Central memory CD8-positive, alpha-beta T cell (primary cell): Measurements from ENCODE around the gene KCNAB1.
"Not testable (repeated sequence)": the region's sequence is repeated elsewhere in the genome, so short reads cannot be mapped to it uniquely, and the experiment has no call there.

ENCODE experiments used
- ATAC-seq: fragments of 150-1000 bp; cut with Tn5 transposase; replicated peaks from 2 replicates; pipeline ENCODE4 v1.10.0; 2022; ENCODE audit warnings: mild to moderate bottlenecking, moderate FRiP score, moderate number of reproducible peaks; ENCODE audit not compliant: poor library complexity, severe bottlenecking; ENCODE audit errors: extremely low read depth
- DNase-seq, 2 donors: peaks; one replicate each; pipeline ENCODE4 v3.0.0; 2021; ENCODE audit warnings: low spot score in 2 of 2
- H3K27ac Mint-ChIP-seq: one replicate; pipeline ENCODE4 v1.8.0; 2022; ENCODE audit warnings: low read depth, mild to moderate bottlenecking, moderate library complexity, mixed read lengths
- H3K27me3 Mint-ChIP-seq: one replicate; pipeline ENCODE4 v1.8.0; 2022; ENCODE audit warnings: mixed read lengths
- H3K36me3 Mint-ChIP-seq: one replicate; pipeline ENCODE4 v1.8.0; 2022; ENCODE audit warnings: mild to moderate bottlenecking, moderate library complexity, mixed read lengths; ENCODE audit not compliant: insufficient read depth
- H3K4me1 Mint-ChIP-seq: one replicate; pipeline ENCODE4 v1.8.0; 2022; ENCODE audit warnings: mixed read lengths
- H3K4me3 Mint-ChIP-seq: one replicate; pipeline ENCODE4 v1.8.0; 2022; ENCODE audit warnings: mild to moderate bottlenecking, moderate library complexity, mixed read lengths
- H3K9me3 Mint-ChIP-seq: one replicate; pipeline ENCODE4 v1.8.0; 2022; ENCODE audit warnings: mixed read lengths

The KCNAB1 gene

DNA sequence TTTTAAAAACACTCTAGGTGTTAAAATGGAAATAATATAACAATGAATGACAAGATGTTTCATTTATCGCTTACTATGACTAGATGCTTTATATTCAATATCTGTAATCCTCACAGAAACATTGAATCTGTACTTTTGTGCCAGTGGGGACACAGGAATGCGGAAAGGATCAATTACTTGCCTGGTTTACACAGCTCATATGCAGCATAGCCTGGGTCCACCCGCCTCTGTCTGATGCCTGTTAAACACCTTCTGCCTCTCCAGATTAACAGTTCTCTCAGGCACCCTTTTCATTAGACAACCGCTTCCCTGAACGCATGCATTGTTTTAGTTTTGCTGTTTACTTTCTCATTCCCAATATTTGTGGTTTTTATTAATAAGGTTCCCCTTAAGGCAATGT is 12.9 kb upstream of the KCNAB1 start:
- Mint-ChIP-seq H3K9me3 (no peaks in the 10 kb centered on the region), H3K27me3 (peaks cover 54% of the 10 kb centered on the region), H3K27ac (no peak overlapping the region), H3K4me3 (no peak overlapping the region), H3K4me1 (no peaks in the 10 kb centered on the region), H3K36me3 (no peaks in the 10 kb centered on the region)
- DNase-seq: no peak
- ATAC-seq: no peak

GRCh38 chr3:156108616-156109015 is 11.8 kb upstream of the KCNAB1 start:
- Mint-ChIP-seq H3K36me3 (no peaks in the 10 kb centered on the region), H3K27ac (no peak overlapping the region), H3K9me3 (no peaks in the 10 kb centered on the region), H3K27me3 (peaks cover 58% of the 10 kb centered on the region), H3K4me3 (no peak overlapping the region), H3K4me1 (no peaks in the 10 kb centered on the region)
- DNase-seq (no peak), ATAC-seq (no peak)

GRCh38 chr3:156109989-156110388 is 10.4 kb upstream of the KCNAB1 start:
- DNase-seq (no peak), ATAC-seq (no peak)
- H3K27ac Mint-ChIP-seq: no peak overlapping the region
- H3K27me3 Mint-ChIP-seq: peaks cover 65% of the 10 kb centered on the region
- H3K4me3 Mint-ChIP-seq: no peak overlapping the region
- H3K36me3 Mint-ChIP-seq: no peaks in the 10 kb centered on the region
- no peaks in the 10 kb centered on the region for H3K4me1 Mint-ChIP-seq
- H3K9me3 Mint-ChIP-seq: no peaks in the 10 kb centered on the region

DNA sequence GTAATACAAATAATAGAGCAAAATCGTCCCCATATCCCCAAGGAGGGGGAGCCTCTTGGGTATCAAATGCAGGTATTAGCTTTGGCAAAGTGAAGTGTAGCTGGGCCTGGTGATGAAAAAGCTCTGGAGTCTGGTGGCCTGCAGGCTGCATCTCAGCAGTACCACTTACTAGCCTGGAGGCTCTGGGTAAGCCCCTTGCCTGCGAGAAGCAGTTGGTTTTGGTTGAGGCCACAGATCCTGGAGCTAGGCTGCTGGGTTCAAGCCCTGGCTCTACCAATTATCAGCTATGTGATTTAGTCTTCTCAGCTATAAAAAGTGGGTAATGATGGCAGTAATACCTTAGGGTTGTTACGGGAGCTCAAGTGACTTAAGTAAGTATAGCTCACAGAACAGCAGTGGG is 6.1 kb downstream of the KCNAB1 start:
- Mint-ChIP-seq H3K4me3 (no peak overlapping the region), H3K27ac (no peak overlapping the region), H3K9me3 (no peaks in the 10 kb centered on the region), H3K36me3 (no peaks in the 10 kb centered on the region), H3K27me3 (peaks cover 32% of the 10 kb centered on the region), H3K4me1 (no peaks in the 10 kb centered on the region)
- ATAC-seq: no peak
- DNase-seq: no peak

GRCh38 chr3:156131241-156131640 is 10.9 kb downstream of the KCNAB1 start:
- Mint-ChIP-seq H3K4me1 (no peaks in the 10 kb centered on the region), H3K27me3 (peaks cover 48% of the 10 kb centered on the region), H3K36me3 (no peaks in the 10 kb centered on the region), H3K9me3 (no peaks in the 10 kb centered on the region), H3K4me3 (no peak overlapping the region), H3K27ac (no peak overlapping the region)
- DNase-seq (no peak), ATAC-seq (no peak)

DNA sequence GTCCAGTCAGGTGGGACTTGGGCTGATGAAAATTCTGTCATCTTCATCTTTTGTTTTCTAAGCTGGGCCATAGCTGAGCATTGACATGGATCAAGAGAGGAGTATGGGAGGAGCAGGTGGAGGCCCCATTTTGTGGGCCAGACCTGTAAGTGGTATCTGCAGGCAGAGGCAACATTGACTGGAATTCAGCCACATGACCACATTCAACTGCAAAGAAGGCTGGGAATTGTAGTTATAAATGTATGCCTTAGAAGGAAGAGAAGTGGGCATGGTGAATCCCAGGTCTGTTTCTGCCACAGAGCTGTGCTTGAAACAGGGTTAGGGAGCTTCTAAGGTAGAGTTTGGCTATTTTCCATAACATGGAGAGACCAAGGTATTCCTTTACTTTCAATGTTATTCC is 11.4 kb downstream of the KCNAB1 start:
- Mint-ChIP-seq H3K4me1 (no peaks in the 10 kb centered on the region), H3K4me3 (no peak overlapping the region), H3K36me3 (no peaks in the 10 kb centered on the region), H3K27me3 (peaks cover 49% of the 10 kb centered on the region), H3K9me3 (no peaks in the 10 kb centered on the region), H3K27ac (no peak overlapping the region)
- DNase-seq: no peak
- no peak for ATAC-seq

GRCh38 chr3:156132313-156132712 is 11.9 kb downstream of the KCNAB1 start:
- Mint-ChIP-seq H3K4me1 (no peaks in the 10 kb centered on the region), H3K36me3 (no peaks in the 10 kb centered on the region), H3K9me3 (no peaks in the 10 kb centered on the region), H3K27me3 (peaks cover 54% of the 10 kb centered on the region), H3K27ac (no peak overlapping the region), H3K4me3 (no peak overlapping the region)
- DNase-seq (no peak), ATAC-seq (no peak)

GRCh38 chr3:156133076-156133475 is 12.7 kb downstream of the KCNAB1 start:
- no peaks in the 10 kb centered on the region for H3K4me1 Mint-ChIP-seq
- no peak overlapping the region for H3K27ac Mint-ChIP-seq
- no peaks in the 10 kb centered on the region for H3K36me3 Mint-ChIP-seq
- H3K27me3 Mint-ChIP-seq: peaks cover 61% of the 10 kb centered on the region
- DNase-seq (no peak), ATAC-seq (no peak)
- H3K9me3 Mint-ChIP-seq: no peaks in the 10 kb centered on the region
- no peak overlapping the region for H3K4me3 Mint-ChIP-seq

DNA sequence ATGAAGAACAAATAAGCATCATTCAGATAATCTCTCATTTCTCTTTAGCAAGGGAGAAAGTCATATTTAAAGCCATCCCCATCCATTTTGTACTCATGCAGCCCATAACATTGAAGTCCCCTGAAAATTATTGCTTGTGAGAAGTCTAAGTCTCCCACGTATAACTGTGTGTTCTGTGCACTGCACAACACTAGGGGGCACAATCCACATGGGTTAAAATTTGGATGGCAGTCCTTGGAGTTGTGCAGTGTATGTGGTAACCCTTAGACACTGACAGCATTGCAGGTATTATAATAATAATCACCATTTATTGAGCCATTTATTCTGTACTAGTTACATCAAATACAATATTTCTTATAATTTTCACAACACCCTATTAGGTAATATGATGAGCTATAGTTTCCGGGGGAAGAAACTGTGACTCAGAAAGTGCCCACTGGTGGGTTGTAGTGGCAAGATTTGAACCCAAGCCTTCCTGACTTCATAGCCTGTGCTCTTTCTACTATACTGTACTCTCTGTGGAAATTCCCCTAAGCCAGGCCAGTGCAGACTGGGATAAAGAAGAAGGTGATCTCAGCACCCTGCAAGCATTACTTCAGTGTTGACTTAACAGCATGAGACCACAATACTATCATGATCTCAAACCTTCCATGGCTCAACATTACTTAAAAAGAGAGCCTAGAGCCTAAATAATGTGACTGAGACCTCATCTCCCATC is 15.7 kb downstream of the KCNAB1 start:
- no peaks in the 10 kb centered on the region for H3K9me3 Mint-ChIP-seq

GRCh38 chr3:156137397-156137796 is 17.0 kb downstream of the KCNAB1 start:
- not testable (repeated sequence) for H3K4me3 Mint-ChIP-seq, H3K27ac Mint-ChIP-seq, H3K9me3 Mint-ChIP-seq, H3K36me3 Mint-ChIP-seq, H3K4me1 Mint-ChIP-seq, DNase-seq, ATAC-seq
- peaks cover 72% of the 10 kb centered on the region for H3K27me3 Mint-ChIP-seq

More for the DNA sequence above, 15.7 kb downstream of the KCNAB1 start:
- H3K4me3 Mint-ChIP-seq: no peak overlapping the region
- no peaks in the 10 kb centered on the region for H3K4me1 Mint-ChIP-seq
- no peaks in the 10 kb centered on the region for H3K36me3 Mint-ChIP-seq
- H3K27ac Mint-ChIP-seq: no peak overlapping the region
- ATAC-seq (no peak), DNase-seq (no peak)
- H3K27me3 Mint-ChIP-seq: peaks cover 72% of the 10 kb centered on the region

DNA sequence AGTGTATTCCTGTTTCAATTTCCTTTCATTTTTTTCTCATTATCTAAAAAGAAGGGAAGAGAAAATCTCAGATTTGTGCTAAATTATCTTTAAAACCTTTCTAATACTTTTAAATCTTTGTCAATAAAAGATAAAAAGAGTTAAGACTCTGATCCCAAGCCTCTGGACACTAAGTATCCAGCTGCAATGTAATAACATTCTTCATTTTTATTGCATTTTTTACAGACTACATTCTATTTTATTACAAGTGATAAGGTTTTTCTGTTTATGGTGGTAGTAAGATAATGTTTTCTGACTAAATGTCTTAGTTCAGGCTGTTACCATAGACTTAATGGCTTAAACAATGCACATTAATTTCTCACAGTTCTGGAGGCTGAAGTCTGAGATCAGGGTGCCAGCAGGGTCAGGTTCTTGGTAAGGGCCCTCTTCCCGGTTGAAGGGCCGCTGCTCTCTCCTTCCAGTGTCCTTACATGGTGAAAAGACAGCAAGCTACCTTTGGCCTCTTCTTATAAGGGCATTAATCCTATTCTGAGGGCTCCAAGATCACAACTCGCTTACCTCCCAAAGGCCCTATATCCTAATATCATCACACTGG is 19.7 kb downstream of the KCNAB1 start:
- Mint-ChIP-seq H3K4me1 (no peaks in the 10 kb centered on the region), H3K4me3 (no peak overlapping the region), H3K36me3 (no peaks in the 10 kb centered on the region), H3K27ac (no peak overlapping the region), H3K27me3 (peaks cover 86% of the 10 kb centered on the region), H3K9me3 (no peaks in the 10 kb centered on the region)
- no peak for DNase-seq
- ATAC-seq: no peak

GRCh38 chr3:156142702-156143101 is 22.3 kb downstream of the KCNAB1 start:
- H3K4me1 Mint-ChIP-seq: no peaks in the 10 kb centered on the region
- H3K4me3 Mint-ChIP-seq: no peak overlapping the region
- DNase-seq (no peak), ATAC-seq (no peak)
- no peaks in the 10 kb centered on the region for H3K9me3 Mint-ChIP-seq
- H3K27ac Mint-ChIP-seq: no peak overlapping the region
- H3K36me3 Mint-ChIP-seq: no peaks in the 10 kb centered on the region
- peaks cover 77% of the 10 kb centered on the region for H3K27me3 Mint-ChIP-seq

- H3K27ac Mint-ChIP-seq: no peak overlapping the region
- no peak overlapping the region for H3K4me3 Mint-ChIP-seq
- H3K27me3 Mint-ChIP-seq: peaks cover 73% of the 10 kb centered on the region
- no peaks in the 10 kb centered on the region for H3K4me1 Mint-ChIP-seq
- no peak for ATAC-seq
- no peaks in the 10 kb centered on the region for H3K36me3 Mint-ChIP-seq
- DNase-seq: no peak
- H3K9me3 Mint-ChIP-seq: no peaks in the 10 kb centered on the region
Measured at GRCh38 chr3:156143136-156143535, 22.8 kb downstream of the KCNAB1 start.
